HG03097 (cell line): Measurements from ENCODE around the gene PODN.

Experiments used
- ATAC-seq: cut with Tn5 transposase; IDR thresholded peaks from one replicate; pipeline ENCODE4 v1.9.1; 2021; ENCODE audit not compliant: unreplicated experiment, low FRiP score

PODN gene

DNA sequence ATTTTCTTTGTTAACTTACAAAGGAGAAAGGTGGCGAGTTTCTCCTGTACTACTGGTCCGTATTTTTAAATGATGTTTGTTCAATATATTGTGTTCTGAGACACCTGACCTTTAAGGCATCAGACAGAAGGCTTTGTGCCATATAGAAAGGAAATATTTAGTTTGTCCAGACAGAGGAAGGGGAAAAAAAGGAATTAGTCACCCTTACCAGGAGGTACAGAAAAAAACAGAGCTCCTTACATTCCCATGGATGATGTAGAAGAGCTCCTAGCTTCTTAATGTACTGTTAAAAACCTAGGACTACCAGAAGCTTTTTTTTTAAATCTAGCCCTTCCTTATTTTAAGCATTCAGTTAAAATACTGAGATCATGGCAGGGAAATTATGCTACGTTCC lies 12.4 kb upstream of the PODN start:
- no peak for ATAC-seq

DNA sequence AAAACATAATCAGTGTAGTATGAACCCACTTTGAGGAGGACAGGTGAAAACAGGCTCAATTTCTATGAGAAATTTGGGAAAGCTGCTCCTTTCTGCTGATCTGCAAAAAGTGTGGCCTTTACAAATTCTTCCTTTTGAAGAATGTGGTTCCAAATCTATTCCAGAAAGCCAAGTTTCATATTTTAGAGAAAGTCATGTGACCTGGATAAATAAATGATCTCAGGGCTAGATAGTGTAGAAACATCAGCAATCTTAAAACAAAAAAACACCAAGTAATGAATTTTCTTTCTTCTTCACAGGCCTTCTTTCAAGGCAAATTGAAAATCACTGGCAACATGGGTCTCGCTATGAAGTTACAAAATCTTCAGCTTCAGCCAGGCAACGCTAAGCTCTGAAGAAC lies 11.7 kb upstream of the PODN start:
- ATAC-seq: no peak

DNA sequence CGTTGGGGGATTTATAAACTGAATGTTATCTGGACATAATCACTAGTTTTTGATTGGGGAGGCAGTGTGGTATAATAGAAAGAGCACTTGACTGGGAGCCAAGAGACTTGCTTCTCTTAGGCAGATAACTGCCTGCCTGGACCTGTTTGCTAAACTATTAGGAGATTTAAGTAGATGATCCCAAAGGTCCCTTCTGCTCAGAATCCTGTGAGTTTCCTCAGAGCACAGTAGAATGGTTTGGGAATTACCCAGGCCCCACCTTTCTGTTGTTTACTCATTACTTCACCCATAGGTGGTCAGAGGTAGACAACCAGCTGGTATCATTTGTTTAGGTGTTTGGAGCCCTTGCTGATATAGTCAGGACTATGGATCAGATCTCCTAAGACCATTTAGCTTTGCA lies 10.3 kb upstream of the PODN start:
- ATAC-seq: no peak

DNA sequence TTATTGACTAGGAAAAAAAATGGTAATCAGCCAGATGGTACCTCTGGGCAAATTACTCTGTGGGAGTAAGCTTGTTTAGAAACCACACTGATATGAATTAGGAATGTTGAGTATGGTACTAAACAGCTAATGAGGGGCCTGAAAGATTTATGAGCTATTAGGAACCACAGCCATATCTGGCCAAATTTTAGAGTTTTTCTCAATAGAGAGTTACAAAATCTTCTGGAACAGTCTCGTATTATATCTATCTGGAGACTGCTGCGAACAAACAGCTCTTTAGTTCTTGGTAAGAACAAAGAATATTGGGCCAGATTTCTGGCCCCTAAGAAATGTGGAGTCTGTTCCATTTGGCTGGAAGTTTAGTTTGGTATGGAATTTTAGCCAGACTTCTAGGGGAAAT lies 4.9 kb upstream of the PODN start:
- ATAC-seq: no peak

DNA sequence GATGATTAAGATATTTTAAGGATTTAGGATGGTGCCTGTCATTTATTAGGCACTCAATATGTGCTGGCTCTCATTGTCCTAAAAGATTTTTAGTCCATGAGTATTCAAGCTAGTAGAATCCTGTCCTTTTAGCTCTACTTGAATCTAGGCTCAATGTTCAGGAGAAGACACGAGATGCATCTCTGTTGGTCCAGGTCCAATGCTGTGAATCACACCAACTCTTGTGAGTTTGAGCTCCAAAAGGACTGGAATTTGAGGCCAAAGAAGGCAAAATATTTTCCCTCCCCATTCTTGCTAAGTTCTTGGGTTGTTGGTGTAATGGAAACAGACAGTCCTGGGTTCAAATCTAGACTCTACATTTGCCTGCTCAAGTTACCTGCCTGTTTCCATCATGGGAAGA lies 1.4 kb upstream of the PODN start:
- ATAC-seq: no peak

DNA sequence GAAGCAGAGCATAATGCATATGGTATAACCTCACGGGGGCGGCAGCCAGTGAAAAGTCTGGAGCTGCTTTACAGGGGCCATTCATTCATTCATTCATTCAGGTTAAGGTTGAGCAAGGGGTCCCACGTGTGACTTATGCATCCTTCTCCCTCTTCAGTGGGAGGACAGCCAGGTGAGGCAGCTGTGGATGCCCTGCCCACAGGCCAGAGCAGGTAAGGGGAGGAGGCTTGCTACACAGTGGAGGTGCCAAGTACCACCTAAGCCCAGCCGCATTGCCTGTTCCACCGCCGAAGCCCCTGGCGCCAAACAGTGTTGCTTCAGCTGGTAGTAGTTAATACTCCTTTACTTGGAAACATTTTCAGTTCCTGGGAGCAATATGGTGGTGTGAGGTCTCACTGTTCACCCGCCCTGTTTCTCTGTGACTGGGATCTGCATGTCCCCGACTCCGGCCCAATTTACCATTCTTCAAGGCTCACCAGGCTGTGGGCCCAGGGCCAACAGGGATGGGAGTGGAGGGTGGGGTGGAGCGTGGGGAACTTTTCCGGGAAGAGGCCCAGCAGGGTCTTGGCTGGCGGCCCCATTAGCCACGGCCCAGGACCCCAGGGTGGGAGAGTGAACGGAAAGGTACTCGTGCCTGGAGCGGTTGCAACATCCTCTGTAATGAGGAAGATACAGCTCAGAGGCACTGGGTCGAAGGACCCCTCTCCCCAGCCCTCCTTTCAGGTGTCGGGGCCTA lies 722 bp upstream of the PODN start:
- ATAC-seq: no peak

DNA sequence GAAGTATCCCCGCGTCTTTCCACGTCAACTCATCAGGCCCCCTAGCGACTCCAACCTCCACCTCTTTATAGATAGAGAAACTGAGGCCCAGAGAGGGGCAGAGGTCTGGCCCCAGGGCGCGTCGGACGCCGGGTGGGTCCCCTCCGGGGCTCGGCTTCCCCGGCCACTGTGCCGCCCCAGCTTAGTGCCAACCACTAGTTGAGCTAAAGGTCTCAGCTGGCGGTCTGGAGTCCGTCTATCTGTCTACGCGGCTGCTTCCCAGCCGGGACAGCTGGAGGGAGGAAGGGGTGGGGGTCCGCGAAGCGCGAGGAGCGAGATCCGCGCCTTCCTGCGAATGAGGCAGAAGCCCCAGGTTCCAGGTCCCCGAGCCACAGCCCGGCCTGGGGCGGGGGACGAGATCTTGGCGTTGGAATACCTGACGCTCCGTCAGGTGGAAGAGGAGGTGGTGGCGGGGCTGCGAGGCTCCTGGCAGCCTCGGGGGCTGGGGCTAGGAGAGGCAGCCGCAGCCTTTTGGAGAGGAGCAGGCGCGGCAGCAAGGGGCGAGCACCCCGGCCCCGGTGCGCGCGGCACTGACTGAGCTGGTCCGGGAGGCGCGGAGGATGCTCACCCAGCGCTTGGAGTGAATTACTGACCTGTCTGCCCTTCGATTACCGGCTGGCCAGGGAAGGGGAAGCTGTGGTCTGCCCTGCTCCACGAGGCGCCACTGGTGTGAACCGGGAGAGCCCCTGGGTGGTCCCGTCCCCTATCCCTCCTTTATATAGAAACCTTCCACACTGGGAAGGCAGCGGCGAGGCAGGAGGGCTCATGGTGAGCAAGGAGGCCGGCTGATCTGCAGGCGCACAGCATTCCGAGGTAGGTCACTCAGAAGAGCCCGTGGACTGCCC lies 937 bp downstream of the PODN start:
- no peak for ATAC-seq

DNA sequence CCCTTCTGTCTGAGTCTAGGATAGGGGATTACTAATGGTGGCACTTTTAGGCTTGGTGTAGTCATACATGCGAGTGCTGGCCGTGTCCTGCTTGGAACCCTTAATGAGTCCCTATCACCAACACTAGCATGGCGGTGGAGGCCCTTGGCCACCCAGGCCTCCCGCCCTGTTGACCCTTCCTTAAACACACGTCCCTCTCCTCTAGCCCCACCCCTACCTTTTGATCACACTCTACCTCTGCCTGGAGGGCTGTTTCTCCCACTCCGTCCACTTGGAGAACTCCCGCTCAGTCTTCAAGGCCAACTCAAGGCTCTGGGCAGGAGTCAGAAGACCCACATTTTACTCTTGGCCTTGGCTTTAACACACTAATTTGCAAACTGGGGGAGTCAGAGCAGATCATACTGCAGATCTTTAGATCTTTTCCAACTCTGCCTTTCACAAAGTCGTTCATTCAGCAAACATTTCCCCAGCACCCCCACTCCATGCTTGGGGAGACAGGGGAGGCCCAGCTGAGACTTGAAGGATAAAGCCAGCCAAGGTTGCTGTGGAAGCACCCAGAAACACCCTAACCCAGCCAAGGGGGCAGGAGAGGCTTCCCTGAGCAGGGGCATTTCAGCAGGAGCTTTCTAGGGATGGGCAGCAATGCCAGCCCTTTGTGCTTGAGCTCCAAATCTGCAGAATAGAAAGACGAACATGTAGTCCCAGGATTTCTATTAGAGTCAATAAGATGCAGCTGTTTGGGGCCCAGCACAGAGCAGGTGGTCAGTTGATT lies 1.9 kb downstream of the PODN start:
- ATAC-seq: no peak

DNA sequence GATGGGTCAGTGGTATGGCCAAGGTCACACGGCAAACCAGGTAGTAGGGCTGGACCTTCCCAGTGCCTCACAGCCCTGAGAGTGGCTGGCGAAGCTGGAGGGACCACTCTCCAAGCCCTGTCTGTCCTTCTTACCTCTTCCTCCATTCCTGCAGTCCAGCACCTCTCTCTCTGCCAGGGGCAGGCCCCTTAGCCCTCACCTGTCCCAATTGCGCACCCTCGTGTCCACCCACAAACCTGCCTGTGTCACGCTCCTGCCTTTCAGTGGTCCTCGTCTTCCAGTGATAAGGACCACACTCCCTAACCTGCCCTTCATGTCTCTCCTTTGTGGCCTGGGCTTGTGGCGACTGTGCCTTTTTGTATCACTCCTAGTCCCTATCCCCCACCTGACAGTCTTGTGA lies 3.4 kb downstream of the PODN start:
- ATAC-seq: no peak

DNA sequence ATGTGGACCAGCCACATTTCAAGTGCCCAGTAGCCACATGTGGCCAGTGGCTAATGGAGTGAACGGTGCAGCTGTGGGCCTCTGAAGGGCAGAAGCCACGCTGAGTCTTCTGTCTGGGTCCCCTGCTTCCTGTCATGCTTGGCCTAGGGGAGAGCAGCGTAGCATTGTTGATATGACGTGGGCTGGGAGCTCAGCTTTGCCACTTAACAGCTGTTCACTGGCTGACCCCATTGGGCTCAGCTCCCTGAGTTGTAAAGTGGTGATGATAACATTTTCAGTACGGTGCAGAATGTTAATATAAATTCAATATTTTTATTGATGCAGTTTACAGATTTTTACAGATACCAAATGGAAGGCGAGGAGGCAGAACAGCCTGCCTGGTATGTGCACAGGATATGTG lies 4.5 kb downstream of the PODN start:
- ATAC-seq: no peak

DNA sequence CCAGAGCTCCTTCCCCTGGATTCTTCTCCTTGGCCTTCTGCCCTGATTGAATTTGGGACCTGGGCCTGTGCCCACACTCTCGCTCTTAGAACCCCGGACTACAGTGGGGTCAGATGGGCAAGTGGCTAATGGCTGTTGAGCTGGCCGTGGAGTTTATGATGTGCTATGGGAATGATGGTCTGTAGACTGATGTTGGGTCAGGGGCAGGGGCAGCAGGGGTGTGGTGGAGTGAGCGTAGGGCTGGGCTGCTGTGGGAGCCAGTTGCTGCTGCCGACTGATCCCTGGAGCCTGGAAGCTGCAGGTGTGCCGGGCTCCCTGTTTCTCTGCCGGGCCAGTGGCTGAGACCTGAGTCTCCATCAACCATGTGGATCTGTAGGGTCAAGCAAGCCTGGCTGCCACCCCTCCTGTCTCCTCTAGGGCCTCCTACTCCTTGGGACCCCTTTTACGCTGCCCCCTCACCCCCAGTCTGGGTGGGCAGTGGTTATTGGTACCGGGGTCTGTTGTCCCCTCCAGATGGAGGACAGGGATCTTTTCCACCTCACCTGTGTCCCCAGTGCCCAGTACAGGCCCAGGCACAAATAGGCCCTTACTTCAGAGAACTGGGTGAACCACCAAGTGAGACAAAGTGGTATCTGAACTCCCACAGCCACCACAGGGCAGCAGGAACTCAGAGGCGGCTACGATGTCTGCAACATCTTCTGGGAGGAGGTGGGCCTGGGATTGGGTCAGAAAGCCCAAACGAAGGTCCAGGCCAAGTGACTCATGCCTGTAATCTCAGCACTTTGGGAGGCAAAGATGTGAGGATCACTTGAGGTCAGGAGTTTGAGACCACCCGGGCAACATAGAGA lies 5.1 kb downstream of the PODN start:
- no peak for ATAC-seq

DNA sequence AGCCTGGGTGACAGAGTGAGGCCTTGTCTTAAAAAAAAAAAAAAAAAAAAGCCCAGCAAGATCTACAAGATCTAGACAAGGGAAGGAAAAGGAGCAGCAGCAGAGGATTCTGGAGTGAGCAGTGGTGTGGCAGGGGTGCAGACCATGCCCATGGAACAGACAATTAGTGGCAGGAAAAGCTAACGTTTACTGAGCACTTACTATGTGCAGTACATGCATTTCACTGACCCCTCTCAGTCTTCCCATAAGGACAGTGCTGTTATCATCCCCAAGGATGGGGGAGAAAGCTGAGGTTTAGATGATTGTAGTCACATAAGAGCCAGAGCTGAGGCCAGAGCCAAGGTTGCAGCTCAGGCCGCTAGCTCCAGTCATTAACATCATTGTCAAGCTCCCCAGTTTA lies 5.9 kb downstream of the PODN start:
- no peak for ATAC-seq

DNA sequence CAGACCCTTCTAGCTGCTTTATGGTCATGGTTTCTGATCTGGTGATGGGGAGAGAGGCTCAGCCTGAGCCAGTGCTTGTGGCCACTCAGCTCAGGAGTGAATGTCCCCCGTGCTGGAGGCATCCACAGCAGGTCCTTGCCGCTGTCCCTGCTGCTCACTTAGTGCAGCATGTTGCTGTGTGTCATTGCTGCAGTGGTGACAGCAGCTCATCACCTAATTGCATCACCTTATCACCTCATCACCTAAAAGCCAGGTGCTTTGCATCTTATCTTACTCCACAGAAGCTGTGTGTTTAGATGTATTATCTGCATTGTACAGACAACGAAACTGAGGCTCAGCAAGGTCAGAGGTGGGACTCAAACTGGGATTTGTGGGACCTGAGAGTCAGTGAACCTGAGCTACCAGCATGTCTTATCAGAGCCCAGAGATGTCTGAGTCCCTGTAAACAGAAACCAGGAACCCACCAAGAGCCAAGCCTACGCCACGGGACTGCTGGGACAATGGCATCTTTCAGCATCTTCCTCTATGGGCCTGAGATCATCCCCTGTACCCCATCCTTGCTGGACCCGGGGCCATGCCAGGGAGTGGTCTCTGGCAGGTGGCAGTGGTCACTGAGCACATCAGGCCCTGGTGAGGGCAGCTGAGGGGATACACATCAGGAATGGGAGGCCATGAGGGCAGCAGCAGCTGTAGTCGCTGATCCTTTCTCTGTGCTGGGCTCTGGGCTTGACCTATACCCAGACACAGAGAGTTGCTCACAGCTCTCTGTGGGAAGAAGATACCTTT lies 6.5 kb downstream of the PODN start:
- no peak for ATAC-seq

DNA sequence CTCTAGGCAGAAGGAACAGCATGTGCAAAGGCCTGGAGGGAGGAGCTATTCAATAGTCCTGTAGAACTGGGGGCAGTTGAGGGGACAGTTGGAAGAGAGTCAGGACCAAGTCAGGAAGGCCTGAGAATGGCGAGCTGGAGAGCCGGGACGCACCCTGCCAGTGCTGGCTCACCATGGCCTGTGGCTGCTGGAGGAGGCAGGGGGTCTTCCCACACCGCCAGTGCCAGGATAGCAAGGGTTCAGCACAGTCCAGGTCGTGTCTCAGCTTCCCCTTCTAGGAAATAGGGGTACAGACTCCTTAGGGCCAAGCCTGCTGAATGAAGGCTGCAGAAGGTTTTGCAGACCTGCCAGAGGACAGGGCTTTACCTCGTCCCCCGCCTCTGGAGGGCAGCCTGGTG lies 7.3 kb downstream of the PODN start:
- ATAC-seq: no peak

DNA sequence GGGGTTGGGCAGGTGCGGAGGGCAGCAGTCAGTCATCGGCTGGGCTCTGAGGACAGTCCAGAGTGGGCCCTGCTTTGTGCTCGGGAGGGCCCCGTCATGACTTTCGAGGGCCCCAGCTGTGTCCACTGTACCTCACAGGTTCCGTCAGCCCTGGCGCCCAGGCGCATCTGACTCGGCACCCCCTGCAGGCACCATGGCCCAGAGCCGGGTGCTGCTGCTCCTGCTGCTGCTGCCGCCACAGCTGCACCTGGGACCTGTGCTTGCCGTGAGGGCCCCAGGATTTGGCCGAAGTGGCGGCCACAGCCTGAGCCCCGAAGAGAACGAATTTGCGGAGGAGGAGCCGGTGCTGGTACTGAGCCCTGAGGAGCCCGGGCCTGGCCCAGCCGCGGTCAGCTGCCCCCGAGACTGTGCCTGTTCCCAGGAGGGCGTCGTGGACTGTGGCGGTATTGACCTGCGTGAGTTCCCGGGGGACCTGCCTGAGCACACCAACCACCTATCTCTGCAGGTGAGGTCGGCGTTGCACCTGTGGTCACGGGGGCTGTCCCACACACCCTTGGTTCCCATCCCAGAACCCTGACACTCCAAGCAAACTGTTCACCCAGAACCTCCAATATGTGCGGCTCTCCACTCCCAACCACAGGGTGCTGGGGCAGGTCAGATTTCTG lies 7.8 kb downstream of the PODN start:
- ATAC-seq: no peak

DNA sequence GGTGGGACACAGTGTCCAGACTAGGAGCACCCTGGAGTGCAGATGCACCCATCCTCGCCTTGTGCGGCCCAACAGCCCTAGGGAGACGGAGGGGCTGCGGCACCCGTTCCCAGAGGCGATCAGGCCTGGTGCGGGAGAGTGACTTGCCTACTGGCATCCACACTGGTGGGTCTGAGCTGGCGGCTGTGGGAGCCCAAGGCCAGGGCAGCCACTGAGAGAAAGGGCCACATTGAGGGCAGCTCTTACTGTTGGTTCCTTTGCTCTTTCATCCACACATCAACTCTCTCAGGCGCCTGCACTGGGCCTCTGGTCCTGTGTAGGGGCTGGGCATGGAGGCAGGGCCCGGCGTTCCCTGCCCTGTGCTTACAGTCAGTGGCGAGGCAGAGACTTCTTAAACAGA lies 8.6 kb downstream of the PODN start:
- ATAC-seq: no peak

DNA sequence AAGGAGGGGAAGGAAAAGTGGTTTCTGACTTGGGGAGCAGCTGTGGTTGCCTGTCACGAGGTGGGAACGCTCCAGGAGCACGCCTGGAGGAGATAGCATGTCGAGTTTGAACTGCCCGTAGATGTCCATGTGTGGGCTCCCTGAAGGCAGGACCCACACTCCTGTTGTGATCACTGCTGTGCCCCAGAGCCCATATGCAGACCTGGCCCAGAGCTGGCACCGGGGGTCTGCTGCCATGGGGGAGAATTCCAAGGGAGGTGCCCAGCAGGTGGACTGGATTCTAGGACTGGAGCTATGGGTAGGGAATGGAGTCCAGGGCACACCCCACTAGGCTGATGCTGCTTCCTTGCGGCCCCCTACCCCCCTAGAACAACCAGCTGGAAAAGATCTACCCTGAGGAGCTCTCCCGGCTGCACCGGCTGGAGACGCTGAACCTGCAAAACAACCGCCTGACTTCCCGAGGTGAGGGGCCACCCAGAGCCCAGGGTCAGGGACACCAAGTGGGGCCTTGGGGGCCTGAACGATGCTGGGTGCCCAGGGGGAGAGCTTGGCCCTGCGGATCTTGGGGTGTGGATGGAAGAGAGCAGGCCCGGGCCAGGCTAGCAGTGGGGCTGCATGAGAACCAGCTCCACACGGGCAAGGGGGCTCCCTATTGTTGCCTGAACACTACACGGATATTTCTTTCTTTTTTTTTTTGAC lies 9.3 kb downstream of the PODN start:
- no peak for ATAC-seq

DNA sequence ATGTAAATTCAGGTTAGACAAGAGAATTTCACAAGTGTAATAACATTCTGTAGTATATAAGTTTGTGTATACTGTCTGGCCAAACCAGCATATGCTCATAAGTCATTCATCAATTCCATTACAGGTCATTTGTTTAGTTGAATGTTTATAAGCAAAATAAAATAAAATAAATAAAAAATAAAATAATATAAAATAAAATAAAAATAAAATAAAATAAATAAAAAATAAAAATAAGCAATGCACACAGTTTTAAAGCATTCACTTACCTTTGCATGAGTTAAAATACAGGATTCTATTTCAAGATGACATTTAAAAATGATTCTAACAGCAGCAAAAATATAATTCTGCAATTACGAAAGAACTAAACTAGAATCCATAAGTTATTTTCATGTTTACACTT lies 9.9 kb downstream of the PODN start:
- ATAC-seq: no peak

DNA sequence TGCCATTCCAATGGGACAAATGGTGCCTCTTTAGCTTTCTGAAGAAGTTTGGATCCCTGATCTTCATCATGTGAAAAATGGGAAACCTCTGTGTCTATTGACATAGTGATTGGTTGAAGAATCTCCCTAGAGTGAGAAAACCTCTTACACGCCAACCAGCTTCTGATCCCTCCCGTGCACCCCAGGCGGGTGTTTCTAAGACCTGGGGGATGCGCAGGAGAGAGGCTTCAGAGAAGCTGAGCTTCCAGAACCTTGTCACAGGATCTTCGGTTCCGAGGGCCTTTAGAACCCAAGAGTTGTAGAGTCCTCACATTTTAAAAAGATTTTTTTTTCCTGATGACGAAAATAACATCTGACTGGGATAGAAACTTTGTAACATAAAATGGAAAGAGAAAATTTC lies 11.3 kb downstream of the PODN start:
- no peak for ATAC-seq
